Measurements from ENCODE around the gene SACS.
"Not testable (repeated sequence)": the region's sequence is repeated elsewhere in the genome, so short reads cannot be mapped to it uniquely, and the experiment has no call there.

Gene SACS

DNA sequence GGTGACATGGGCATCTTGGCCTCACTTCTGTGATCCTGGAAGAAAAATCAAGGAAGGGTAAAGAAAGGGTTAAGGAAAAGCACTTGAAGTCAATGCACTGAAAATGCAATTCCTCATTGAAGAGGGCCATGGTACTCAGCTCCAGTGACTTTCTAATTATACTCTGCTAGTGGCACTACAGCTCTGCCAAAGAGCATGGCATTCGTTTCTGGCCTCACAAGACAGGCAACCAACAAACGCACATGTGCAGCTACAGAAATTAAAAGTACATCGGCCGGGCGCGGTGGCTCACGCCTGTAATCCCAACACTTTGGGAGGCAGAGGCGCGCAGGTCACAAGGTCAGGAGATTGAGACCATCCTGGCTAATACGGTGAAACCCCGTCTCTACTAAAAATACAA, 21.8 kb downstream of the SACS start:
- Mint-ChIP-seq H3K36me3 (no peaks in the 10 kb centered on the region), H3K27ac (no peak overlapping the region), H3K4me1 (peaks cover 0 to 3% of the 10 kb centered on the region in 2 donors), H3K9me3 (no peaks in the 10 kb centered on the region), H3K4me3 (no peak overlapping the region), H3K27me3 (peaks cover 12 to 16% of the 10 kb centered on the region in 2 donors)
- no peak for DNase-seq
- no peak for ATAC-seq (replicated peaks)

DNA sequence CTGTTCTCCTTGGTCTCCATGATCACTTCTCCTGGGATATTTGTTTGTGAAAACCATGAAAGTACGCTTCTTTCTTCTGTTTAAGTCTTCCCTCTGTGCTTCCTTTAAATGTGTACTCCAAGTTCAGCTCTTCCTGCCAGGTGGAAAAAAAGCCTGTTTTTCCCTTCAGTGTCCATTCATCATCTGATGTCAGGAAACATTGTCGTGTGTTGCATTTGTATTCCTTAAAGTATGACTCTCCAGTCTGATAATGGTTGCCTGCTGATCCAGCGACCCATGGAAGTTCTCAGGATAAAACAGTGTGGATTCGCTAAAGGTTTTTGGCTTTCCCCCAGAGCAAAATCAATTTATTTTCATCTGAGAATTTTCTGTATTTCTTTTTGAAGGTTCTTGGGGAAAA, 22.3 kb downstream of the SACS start:
- Mint-ChIP-seq H3K4me1 (peaks cover 0 to 3% of the 10 kb centered on the region in 2 donors), H3K27me3 (peaks cover 12 to 16% of the 10 kb centered on the region in 2 donors), H3K9me3 (no peaks in the 10 kb centered on the region), H3K27ac (no peak overlapping the region), H3K4me3 (no peak overlapping the region), H3K36me3 (no peaks in the 10 kb centered on the region)
- ATAC-seq (replicated peaks) (no peak), DNase-seq (no peak)

DNA sequence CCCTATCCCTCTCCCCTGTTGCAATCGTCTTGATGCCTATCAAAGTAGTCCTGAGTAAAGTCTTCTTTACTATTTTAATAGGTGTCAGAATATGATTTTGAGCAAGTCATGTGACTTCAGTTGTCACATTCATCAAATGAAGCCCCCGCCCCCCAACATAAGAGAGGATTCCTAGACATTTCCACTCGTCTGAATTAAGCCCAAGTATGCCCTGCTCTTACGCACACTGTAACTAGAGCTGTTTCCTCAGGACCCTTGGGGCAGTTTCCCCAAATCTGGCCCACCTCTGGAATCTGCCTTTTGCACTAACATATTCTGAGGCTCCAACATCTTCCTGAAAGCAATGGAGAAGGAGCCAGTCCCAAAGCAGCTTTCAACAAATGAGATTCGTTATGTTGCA, 25.5 kb downstream of the SACS start:
- no peaks in the 10 kb centered on the region for H3K9me3 Mint-ChIP-seq
- ATAC-seq (replicated peaks) (no peak), DNase-seq (no peak)
- H3K27ac Mint-ChIP-seq, result no peak overlapping the region
- no peaks in the 10 kb centered on the region for H3K36me3 Mint-ChIP-seq
- peaks cover 30 to 33% of the 10 kb centered on the region in 2 donors for H3K27me3 Mint-ChIP-seq
- peaks cover 0 to 3% of the 10 kb centered on the region in 2 donors for H3K4me1 Mint-ChIP-seq
- H3K4me3 Mint-ChIP-seq, result no peak overlapping the region

DNA sequence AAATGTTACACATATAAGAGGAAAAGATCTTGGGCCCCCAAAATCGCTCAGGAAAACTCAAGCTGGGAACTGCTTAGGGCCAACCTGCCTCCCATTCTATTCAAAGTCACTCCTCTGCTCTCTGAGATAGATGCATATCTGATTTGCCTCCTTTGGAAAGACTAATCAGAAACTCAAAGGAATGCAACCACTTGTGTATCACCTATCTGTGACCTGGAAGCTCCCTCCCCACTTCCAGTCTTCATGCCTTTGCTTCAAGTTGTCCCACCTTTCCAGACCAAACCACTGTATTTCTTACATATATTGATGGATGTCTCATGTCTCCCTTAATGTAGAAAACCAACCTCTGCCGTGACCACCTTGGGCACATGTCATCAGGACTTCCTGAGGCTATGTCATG, 32.3 kb downstream of the SACS start:
- H3K27ac Mint-ChIP-seq; H3K4me3 Mint-ChIP-seq; H3K36me3 Mint-ChIP-seq; ATAC-seq (replicated peaks); H3K4me1 Mint-ChIP-seq; DNase-seq: not testable (repeated sequence)
- peaks cover 40 to 41% of the 10 kb centered on the region in 2 donors for H3K27me3 Mint-ChIP-seq
- peaks cover 9 to 12% of the 10 kb centered on the region in 2 donors for H3K9me3 Mint-ChIP-seq

DNA sequence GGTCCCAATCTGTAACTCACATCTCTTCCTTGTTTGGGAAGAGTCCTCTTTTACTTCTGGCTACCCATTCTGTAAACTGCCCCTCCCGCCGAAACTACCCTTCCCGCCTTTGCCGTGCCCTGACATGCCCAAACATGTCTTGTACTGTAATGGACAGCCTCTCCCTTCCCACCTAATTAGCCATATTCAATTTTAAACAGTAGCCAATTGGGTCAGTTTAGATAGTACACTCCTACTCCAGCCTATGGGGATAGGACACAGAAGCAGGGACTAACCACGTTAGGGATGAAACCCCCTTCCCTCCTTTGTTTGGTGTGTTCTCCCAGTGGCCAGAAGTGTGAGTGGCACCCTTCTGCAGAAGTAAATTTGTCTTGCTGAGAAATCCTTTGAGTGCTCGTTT, 34.2 kb downstream of the SACS start:
- H3K9me3 Mint-ChIP-seq, result peaks cover 9 to 12% of the 10 kb centered on the region in 2 donors
- H3K4me3 Mint-ChIP-seq, result no peak overlapping the region
- peaks cover 2 to 3% of the 10 kb centered on the region in 2 donors for H3K36me3 Mint-ChIP-seq
- no peak for DNase-seq
- no peak for ATAC-seq (replicated peaks)
- H3K27me3 Mint-ChIP-seq, result peaks cover 34 to 42% of the 10 kb centered on the region in 2 donors
- no peaks in the 10 kb centered on the region for H3K4me1 Mint-ChIP-seq
- H3K27ac Mint-ChIP-seq, result no peak overlapping the region

DNA sequence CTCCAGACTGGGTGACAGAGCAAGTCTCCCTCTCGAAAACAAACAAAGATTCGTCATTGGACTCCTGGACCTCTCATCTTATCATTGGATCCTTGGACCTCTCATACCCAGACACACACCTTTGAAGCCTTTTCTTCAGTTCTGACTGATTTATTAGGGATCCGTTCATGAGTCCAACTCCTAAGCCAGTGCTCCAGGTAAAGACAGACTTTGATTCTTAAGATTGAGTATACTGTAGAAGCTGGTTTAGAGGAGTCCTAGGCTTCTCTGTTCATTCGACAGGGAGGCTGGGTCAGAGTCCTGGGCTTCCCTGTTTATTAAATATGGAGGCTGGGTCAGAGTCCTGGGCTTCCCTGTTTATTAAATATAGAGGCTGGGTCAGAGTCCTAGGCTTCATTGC, 38.7 kb downstream of the SACS start:
- Mint-ChIP-seq H3K27me3 (peaks cover 27 to 29% of the 10 kb centered on the region in 2 donors), H3K4me1 (no peaks in the 10 kb centered on the region), H3K27ac (no peak overlapping the region), H3K9me3 (peaks cover 7 to 9% of the 10 kb centered on the region in 2 donors), H3K4me3 (no peak overlapping the region), H3K36me3 (peaks cover 0 to 3% of the 10 kb centered on the region in 2 donors)
- DNase-seq (no peak), ATAC-seq (replicated peaks) (no peak)

- H3K36me3 Mint-ChIP-seq, result no peaks in the 10 kb centered on the region
- H3K27me3 Mint-ChIP-seq, result peaks cover 18 to 20% of the 10 kb centered on the region in 2 donors
- no peak for ATAC-seq (replicated peaks)
- H3K9me3 Mint-ChIP-seq, result no peaks in the 10 kb centered on the region
- H3K4me3 Mint-ChIP-seq, result no peak overlapping the region
- no peak overlapping the region for H3K27ac Mint-ChIP-seq
- no peaks in the 10 kb centered on the region for H3K4me1 Mint-ChIP-seq
- no peak for DNase-seq
Measured at GRCh38 chr13:23392925-23393645, 40.4 kb downstream of the SACS start.

DNA sequence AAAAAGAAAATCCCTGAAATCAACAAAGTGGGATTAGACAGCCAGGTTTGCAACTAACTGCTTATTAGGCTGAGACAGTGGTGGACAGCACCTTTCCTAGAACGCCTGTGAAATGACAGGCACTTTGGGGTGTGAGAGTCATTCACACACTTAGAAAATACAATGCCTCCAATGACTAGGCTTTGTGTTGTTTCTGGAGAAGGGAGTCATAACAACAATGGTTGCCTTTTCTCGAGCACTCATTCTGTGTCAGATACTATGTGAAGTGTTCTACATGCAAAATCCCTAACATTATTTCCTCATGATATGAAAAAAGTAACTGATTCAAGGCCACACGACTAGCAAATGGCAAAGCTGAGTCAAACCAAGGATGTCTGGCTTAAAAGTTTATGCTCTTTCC, 41.2 kb downstream of the SACS start:
- DNase-seq (no peak), ATAC-seq (replicated peaks) (no peak)
- H3K9me3 Mint-ChIP-seq, result no peaks in the 10 kb centered on the region
- no peak overlapping the region for H3K27ac Mint-ChIP-seq
- H3K4me1 Mint-ChIP-seq, result no peaks in the 10 kb centered on the region
- H3K36me3 Mint-ChIP-seq, result no peaks in the 10 kb centered on the region
- H3K27me3 Mint-ChIP-seq, result peaks cover 20 to 22% of the 10 kb centered on the region in 2 donors
- no peak overlapping the region for H3K4me3 Mint-ChIP-seq

DNA sequence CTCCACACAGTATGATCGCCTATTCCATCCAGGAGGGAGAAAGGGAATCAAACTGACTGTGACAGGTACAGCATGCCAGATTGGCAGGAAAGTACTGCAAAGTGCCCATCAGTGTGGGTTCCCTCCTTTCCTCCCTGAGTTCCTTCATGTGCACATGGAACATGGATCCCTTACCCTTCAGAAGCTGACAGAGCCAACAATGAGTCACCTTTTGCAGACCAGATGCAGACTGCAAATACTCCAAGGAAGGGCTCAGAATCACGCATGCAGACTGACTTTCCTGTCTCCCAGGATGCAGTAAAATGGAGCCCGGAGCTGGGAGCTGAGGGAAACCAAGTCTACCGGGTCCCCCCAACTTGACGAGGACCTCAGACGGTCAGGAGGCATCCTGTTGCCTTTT, 41.8 kb downstream of the SACS start:
- no peaks in the 10 kb centered on the region for H3K36me3 Mint-ChIP-seq
- H3K9me3 Mint-ChIP-seq, result no peaks in the 10 kb centered on the region
- no peak for ATAC-seq (replicated peaks)

GRCh38 chr13:23386533-23386932, 47.0 kb downstream of the SACS start:
- Mint-ChIP-seq H3K27me3 (peaks cover 10% of the 10 kb centered on the region in 2 donors), H3K9me3 (no peaks in the 10 kb centered on the region), H3K36me3 (no peaks in the 10 kb centered on the region), H3K4me3 (no peak overlapping the region), H3K27ac (no peak overlapping the region), H3K4me1 (peaks cover 18 to 19% of the 10 kb centered on the region in 2 donors)
- no peak for ATAC-seq (replicated peaks)
- DNase-seq, result no peak

More for the DNA sequence above, 41.8 kb downstream of the SACS start:
- DNase-seq, result no peak
- Mint-ChIP-seq H3K4me3 (no peak overlapping the region), H3K27me3 (peaks cover 20 to 24% of the 10 kb centered on the region in 2 donors), H3K4me1 (peaks cover 0 to under 1% of the 10 kb centered on the region in 2 donors), H3K27ac (no peak overlapping the region)

DNA sequence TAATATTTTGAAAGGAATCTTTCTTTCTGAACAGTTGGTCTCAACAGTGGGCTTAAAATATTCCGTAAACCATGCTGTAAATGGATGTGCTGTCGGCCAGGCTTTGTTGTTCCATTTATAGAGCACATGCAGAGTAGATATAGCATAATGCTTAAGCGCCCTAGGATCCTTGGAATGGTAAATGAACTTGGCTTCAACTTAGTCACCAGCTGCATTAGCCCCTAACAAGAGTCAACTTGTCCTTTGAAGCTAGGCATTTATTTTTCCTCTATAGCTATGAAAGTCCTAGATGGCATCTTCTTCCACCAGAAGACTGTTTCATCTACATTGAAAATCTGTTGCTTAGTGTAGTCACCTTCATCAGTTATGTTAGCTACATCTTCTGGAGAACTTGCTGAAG, 47.6 kb downstream of the SACS start:
- DNase-seq, result no peak
- Mint-ChIP-seq H3K27ac (no peak overlapping the region), H3K4me1 (peaks cover 18 to 19% of the 10 kb centered on the region in 2 donors), H3K9me3 (no peaks in the 10 kb centered on the region), H3K36me3 (no peaks in the 10 kb centered on the region), H3K4me3 (no peak overlapping the region), H3K27me3 (peaks cover 4 to 9% of the 10 kb centered on the region in 2 donors)
- ATAC-seq (replicated peaks), result no peak

GRCh38 chr13:23384111-23384510, 49.4 kb downstream of the SACS start:
- Mint-ChIP-seq H3K4me3 (no peak overlapping the region), H3K9me3 (no peaks in the 10 kb centered on the region), H3K36me3 (no peaks in the 10 kb centered on the region), H3K4me1 (peaks cover 26 to 30% of the 10 kb centered on the region in 2 donors), H3K27me3 (peaks cover 0 to 9% of the 10 kb centered on the region in 2 donors), H3K27ac (peak overlapping the region; percentile 65)
- ATAC-seq (replicated peaks) (peak; percentile 100), DNase-seq (peak; percentile 53)

GRCh38 chr13:23383151-23383550, 50.4 kb downstream of the SACS start:
- H3K4me3 Mint-ChIP-seq, result no peak overlapping the region
- DNase-seq, result no peak
- H3K4me1 Mint-ChIP-seq, result peaks cover 32 to 39% of the 10 kb centered on the region in 2 donors
- peak overlapping the region; percentile 44 for H3K27ac Mint-ChIP-seq
- H3K36me3 Mint-ChIP-seq, result no peaks in the 10 kb centered on the region
- no peak for ATAC-seq (replicated peaks)
- H3K27me3 Mint-ChIP-seq, result peaks cover 0 to 9% of the 10 kb centered on the region in 2 donors
- H3K9me3 Mint-ChIP-seq, result no peaks in the 10 kb centered on the region

GRCh38 chr13:23381866-23382265, 51.6 kb downstream of the SACS start:
- H3K36me3 Mint-ChIP-seq, result peaks cover 0 to 3% of the 10 kb centered on the region in 2 donors
- H3K27ac Mint-ChIP-seq, result no peak overlapping the region
- DNase-seq (no peak), ATAC-seq (replicated peaks) (no peak)
- peaks cover 0 to 5% of the 10 kb centered on the region in 2 donors for H3K27me3 Mint-ChIP-seq
- no peaks in the 10 kb centered on the region for H3K9me3 Mint-ChIP-seq
- H3K4me3 Mint-ChIP-seq, result no peak overlapping the region
- peaks cover 41 to 51% of the 10 kb centered on the region in 2 donors for H3K4me1 Mint-ChIP-seq

DNA sequence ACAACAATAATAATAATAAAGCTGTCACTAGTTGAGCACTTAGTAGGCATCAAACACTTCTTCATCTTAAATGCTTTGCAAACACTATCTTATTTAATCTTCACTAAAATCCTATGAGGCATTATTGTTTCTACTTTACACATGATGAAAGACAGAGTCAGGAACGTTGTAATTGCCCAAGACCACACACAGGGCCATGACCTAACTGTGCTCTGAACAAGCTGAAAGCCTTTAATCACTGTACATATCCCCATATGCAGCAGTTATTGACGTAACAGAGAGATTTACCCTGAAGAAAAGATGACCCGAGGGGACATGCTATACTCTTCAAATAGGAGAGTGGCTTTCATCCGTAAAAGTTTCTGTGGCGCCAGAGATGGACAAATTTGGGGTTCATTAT, 53.0 kb downstream of the SACS start:
- ATAC-seq (replicated peaks) (no peak), DNase-seq (no peak)
- H3K27me3 Mint-ChIP-seq, result no peaks in the 10 kb centered on the region
- H3K4me1 Mint-ChIP-seq, result peaks cover 41 to 61% of the 10 kb centered on the region in 2 donors
- H3K27ac Mint-ChIP-seq, result no peak overlapping the region
- no peaks in the 10 kb centered on the region for H3K9me3 Mint-ChIP-seq
- H3K36me3 Mint-ChIP-seq, result peaks cover 0 to 3% of the 10 kb centered on the region in 2 donors
- no peak overlapping the region for H3K4me3 Mint-ChIP-seq
